ENCODE measurements around the gene MRPS23.

MRPS23 gene

DNA sequence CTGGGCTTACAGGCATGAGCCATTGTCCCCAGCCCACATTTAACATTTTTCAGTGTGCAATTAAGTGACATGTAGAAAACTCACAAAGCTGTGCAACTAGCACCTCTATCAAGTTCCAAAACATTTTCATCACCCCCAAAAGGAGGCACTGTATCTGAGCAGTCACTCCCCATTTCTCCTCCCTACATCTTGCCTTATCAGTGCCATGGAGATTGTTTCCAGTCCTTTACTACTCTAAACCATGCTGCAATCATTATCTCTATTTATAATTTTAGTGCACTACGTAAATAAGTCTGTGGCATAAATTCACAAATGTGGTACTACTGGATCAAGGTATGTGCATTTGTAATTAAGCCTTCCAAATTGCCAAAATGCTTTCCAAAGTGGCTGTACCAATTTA, 7.6 kb downstream of the MRPS23 start:
- Histone ChIP-seq H4K20me1 (ENCODE audit: insufficient read depth, low read length) (no peaks in the 10 kb centered on the region), H3K4me1 (ENCODE audit: insufficient read depth, low read length, severe bottlenecking) (no peaks in the 10 kb centered on the region), H3K27ac (ENCODE audit: low read depth, low read length, poor library complexity, severe bottlenecking) (no peak overlapping the region), H3K79me2 (ENCODE audit: insufficient read depth, low read length) (no peaks in the 10 kb centered on the region), H3K9me3 (ENCODE audit: low read length) (no peaks in the 10 kb centered on the region), H3K4me3 (ENCODE audit: low read depth, low read length, poor library complexity, severe bottlenecking) (no peak overlapping the region), H3K4me2 (ENCODE audit: low read length) (no peak overlapping the region), H3F3A (ENCODE audit: insufficient read depth, low read length) (no peaks in the 10 kb centered on the region), H3K27me3 (ENCODE audit: insufficient read depth, low read length) (no peaks in the 10 kb centered on the region), H2AFZ (ENCODE audit: low read length) (no peak overlapping the region), H3K36me3 (ENCODE audit: insufficient read depth, low read length) (peaks cover 56% of the 10 kb centered on the region), H3K9ac (ENCODE audit: low read length) (no peak overlapping the region), H3K9me2 (ENCODE audit: low read depth, low read length) (no peaks in the 10 kb centered on the region)
- TF ChIP-seq EZH2 (IDR thresholded peaks at IDR 0.05; ENCODE audit: borderline replicate concordance, low read length), result no peak

GRCh38 chr17:57839571-57839923, 10.3 kb downstream of the MRPS23 start:
- Histone ChIP-seq H3K9ac (ENCODE audit: low read length) (no peak overlapping the region), H2AFZ (ENCODE audit: low read length) (no peak overlapping the region), H3K27ac (ENCODE audit: low read depth, low read length, poor library complexity, severe bottlenecking) (no peak overlapping the region), H3K79me2 (ENCODE audit: insufficient read depth, low read length) (no peaks in the 10 kb centered on the region), H3F3A (ENCODE audit: insufficient read depth, low read length) (no peaks in the 10 kb centered on the region), H3K4me3 (ENCODE audit: low read depth, low read length, poor library complexity, severe bottlenecking) (no peak overlapping the region), H3K4me2 (ENCODE audit: low read length) (no peak overlapping the region), H3K27me3 (ENCODE audit: insufficient read depth, low read length) (no peaks in the 10 kb centered on the region), H3K9me2 (ENCODE audit: low read depth, low read length) (no peaks in the 10 kb centered on the region), H4K20me1 (ENCODE audit: insufficient read depth, low read length) (no peaks in the 10 kb centered on the region), H3K9me3 (ENCODE audit: low read length) (no peaks in the 10 kb centered on the region), H3K36me3 (ENCODE audit: insufficient read depth, low read length) (peaks cover 48% of the 10 kb centered on the region), H3K4me1 (ENCODE audit: insufficient read depth, low read length, severe bottlenecking) (no peaks in the 10 kb centered on the region)
- no peak for TF ChIP-seq EZH2 (IDR thresholded peaks at IDR 0.05; ENCODE audit: borderline replicate concordance, low read length)

DNA sequence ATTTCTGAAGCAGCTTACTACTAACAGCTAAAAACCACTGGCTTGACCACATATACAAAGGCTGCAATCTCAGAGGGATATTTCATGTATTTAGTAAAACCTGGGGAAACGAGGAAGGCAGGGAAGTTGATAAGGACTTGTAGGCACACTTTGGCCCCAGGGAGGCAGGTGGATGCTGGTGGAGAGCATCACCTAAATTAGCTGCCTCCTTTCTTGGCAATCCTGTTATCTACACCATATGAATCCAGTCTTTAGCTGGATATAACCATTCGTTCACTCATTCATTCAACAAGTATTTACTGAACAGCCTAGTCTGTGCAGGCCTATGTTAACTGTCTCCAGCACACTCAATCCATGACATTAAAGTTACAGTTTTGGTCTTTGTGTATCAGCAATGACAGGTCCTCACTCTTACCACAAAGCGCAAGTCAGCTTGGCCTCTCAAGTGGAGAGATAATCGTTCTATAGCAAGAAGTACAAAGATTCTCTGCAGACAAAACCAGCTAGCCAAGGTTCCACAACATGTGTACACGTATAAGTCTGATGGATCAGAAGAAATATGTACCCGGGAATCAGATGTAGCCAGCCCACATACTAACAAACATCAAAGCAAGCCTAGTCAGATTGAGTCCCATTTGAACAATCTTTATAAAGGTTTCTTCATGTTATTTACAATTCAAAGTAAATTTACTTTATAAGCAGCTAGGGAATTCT, 10.8 kb downstream of the MRPS23 start:
- Histone ChIP-seq H3K9me3 (ENCODE audit: low read length) (no peaks in the 10 kb centered on the region), H3F3A (ENCODE audit: insufficient read depth, low read length) (no peaks in the 10 kb centered on the region), H3K79me2 (ENCODE audit: insufficient read depth, low read length) (no peaks in the 10 kb centered on the region), H3K4me3 (ENCODE audit: low read depth, low read length, poor library complexity, severe bottlenecking) (no peak overlapping the region), H3K9ac (ENCODE audit: low read length) (no peak overlapping the region), H4K20me1 (ENCODE audit: insufficient read depth, low read length) (no peaks in the 10 kb centered on the region), H3K36me3 (ENCODE audit: insufficient read depth, low read length) (peaks cover 48% of the 10 kb centered on the region), H3K27ac (ENCODE audit: low read depth, low read length, poor library complexity, severe bottlenecking) (no peak overlapping the region), H3K9me2 (ENCODE audit: low read depth, low read length) (no peaks in the 10 kb centered on the region), H2AFZ (ENCODE audit: low read length) (no peak overlapping the region), H3K27me3 (ENCODE audit: insufficient read depth, low read length) (no peaks in the 10 kb centered on the region), H3K4me1 (ENCODE audit: insufficient read depth, low read length, severe bottlenecking) (no peaks in the 10 kb centered on the region), H3K4me2 (ENCODE audit: low read length) (no peak overlapping the region)
- TF ChIP-seq EZH2 (IDR thresholded peaks at IDR 0.05; ENCODE audit: borderline replicate concordance, low read length), result no peak
- TF ChIP-seq, protein P1, sequence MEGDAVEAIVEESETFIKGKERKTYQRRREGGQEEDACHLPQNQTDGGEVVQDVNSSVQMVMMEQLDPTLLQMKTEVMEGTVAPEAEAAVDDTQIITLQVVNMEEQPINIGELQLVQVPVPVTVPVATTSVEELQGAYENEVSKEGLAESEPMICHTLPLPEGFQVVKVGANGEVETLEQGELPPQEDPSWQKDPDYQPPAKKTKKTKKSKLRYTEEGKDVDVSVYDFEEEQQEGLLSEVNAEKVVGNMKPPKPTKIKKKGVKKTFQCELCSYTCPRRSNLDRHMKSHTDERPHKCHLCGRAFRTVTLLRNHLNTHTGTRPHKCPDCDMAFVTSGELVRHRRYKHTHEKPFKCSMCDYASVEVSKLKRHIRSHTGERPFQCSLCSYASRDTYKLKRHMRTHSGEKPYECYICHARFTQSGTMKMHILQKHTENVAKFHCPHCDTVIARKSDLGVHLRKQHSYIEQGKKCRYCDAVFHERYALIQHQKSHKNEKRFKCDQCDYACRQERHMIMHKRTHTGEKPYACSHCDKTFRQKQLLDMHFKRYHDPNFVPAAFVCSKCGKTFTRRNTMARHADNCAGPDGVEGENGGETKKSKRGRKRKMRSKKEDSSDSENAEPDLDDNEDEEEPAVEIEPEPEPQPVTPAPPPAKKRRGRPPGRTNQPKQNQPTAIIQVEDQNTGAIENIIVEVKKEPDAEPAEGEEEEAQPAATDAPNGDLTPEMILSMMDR (IDR thresholded peaks at IDR 0.05; ENCODE audit: low read length), result no peak

GRCh38 chr17:57838453-57838852, 11.4 kb downstream of the MRPS23 start:
- no peak overlapping the region for H3K27ac ChIP-seq (ENCODE audit: low read depth, low read length, poor library complexity, severe bottlenecking)
- H3K79me2 ChIP-seq (ENCODE audit: insufficient read depth, low read length), result no peaks in the 10 kb centered on the region
- no peaks in the 10 kb centered on the region for H3K9me2 ChIP-seq (ENCODE audit: low read depth, low read length)
- H3F3A ChIP-seq (ENCODE audit: insufficient read depth, low read length), result no peaks in the 10 kb centered on the region
- H3K4me2 ChIP-seq (ENCODE audit: low read length), result no peak overlapping the region
- H3K9me3 ChIP-seq (ENCODE audit: low read length), result no peaks in the 10 kb centered on the region
- no peak overlapping the region for H3K9ac ChIP-seq (ENCODE audit: low read length)
- H3K4me3 ChIP-seq (ENCODE audit: low read depth, low read length, poor library complexity, severe bottlenecking), result no peak overlapping the region
- no peaks in the 10 kb centered on the region for H3K4me1 ChIP-seq (ENCODE audit: insufficient read depth, low read length, severe bottlenecking)
- H4K20me1 ChIP-seq (ENCODE audit: insufficient read depth, low read length), result no peaks in the 10 kb centered on the region
- H2AFZ ChIP-seq (ENCODE audit: low read length), result no peak overlapping the region
- peaks cover 48% of the 10 kb centered on the region for H3K36me3 ChIP-seq (ENCODE audit: insufficient read depth, low read length)
- no peaks in the 10 kb centered on the region for H3K27me3 ChIP-seq (ENCODE audit: insufficient read depth, low read length)
- TF ChIP-seq, protein P1 (IDR thresholded peaks at IDR 0.05; ENCODE audit: low read length), result no peak
- TF ChIP-seq EZH2 (IDR thresholded peaks at IDR 0.05; ENCODE audit: borderline replicate concordance, low read length), result no peak
